ENCODE measurements around the gene MRPL11. TPM values are rescaled to one million over a fixed set of nuclear protein-coding genes. Genes with fewer than 3 reads are reported as not detected.
A peak's percentile ranks its signal among the peaks of the same experiment; 100 is the strongest.

The MRPL11 gene
- total and polyA plus RNA-seq, 2 of the 13 experiments (the other 11 are each of a cell fraction or from before 2014, with no cell fraction given), result 72.9 to 176 TPM

GRCh38 chr11:66480117-66480938, 41.7 kb upstream of the MRPL11 start, which contains the start of gene DPP3 (continued):
- no peak; the same call in 1 of the 2 replicates for TF ChIP-seq ZIK1 (CRISPR knock-in tag; IDR thresholded peaks at IDR 0.05; ENCODE audit: borderline replicate concordance, low read depth)
- TF ChIP-seq NFKBIZ (CRISPR knock-in tag; IDR thresholded peaks at IDR 0.05), result 0 out of 2 replicates have a peak, but pooled peaks have one; percentile 45
- no peak for TF ChIP-seq GRHL1 (CRISPR knock-in tag; conservative IDR thresholded peaks at IDR 0.05)
- no peak; the same call in 1 of the 2 replicates for TF ChIP-seq ZBTB33 (CRISPR knock-in tag; IDR thresholded peaks at IDR 0.05)
- TF ChIP-seq IKZF1 (IDR thresholded peaks at IDR 0.05), result no peak
- no peak for TF ChIP-seq ZNF17 (CRISPR knock-in tag; IDR thresholded peaks at IDR 0.05)
- peak; percentile 99 for TF ChIP-seq CHD4 (IDR thresholded peaks at IDR 0.05; ENCODE audit: borderline replicate concordance, low read length)
- TF ChIP-seq SRSF1 (optimal IDR thresholded peaks at IDR 0.05; ENCODE audit: low read depth, low read length), result peak; percentile 73
- TF ChIP-seq ARID3A (IDR thresholded peaks at IDR 0.05; ENCODE audit: low read depth, low read length), result no peak
- TF ChIP-seq MAZ (IDR thresholded peaks at IDR 0.05; ENCODE audit: borderline replicate concordance, low read depth, low read length), result no peak
- TF ChIP-seq MAZ (CRISPR knock-in tag; IDR thresholded peaks at IDR 0.05; ENCODE audit: low read depth), result peak; percentile 61; the same call in 1 of the 2 replicates
- TF ChIP-seq ZFP90 (CRISPR knock-in tag; IDR thresholded peaks at IDR 0.05; ENCODE audit: borderline replicate concordance), result no peak
- TF ChIP-seq CBX5 (CRISPR knock-in tag; IDR thresholded peaks at IDR 0.05; ENCODE audit: borderline replicate concordance), result 0 out of 2 replicates have a peak, but pooled peaks have one; percentile 29
- peak; percentile 53; the same call in 1 of the 2 replicates for TF ChIP-seq ZMYM4 (CRISPR knock-in tag; IDR thresholded peaks at IDR 0.05)
- TF ChIP-seq YY1 (IDR thresholded peaks at IDR 0.05; ENCODE audit: insufficient read depth, insufficient replicate concordance, low read depth, low read length), result peak; percentile 62
- TF ChIP-seq MED13 (CRISPR knock-in tag; IDR thresholded peaks at IDR 0.05), result no peak
- TF ChIP-seq CEBPZ (IDR thresholded peaks at IDR 0.05; ENCODE audit: low read length), result no peak
- no peak for TF ChIP-seq PLSCR1 (CRISPR knock-in tag; IDR thresholded peaks at IDR 0.05; ENCODE audit: borderline replicate concordance)
- TF ChIP-seq SKI (IDR thresholded peaks at IDR 0.05; ENCODE audit: partially characterized antibody), result no peak

Measured in HepG2 (cell line).